ENCODE data around the gene F10. TPM values are rescaled to one million over a fixed set of nuclear protein-coding genes. Genes with fewer than 3 reads are reported as not detected.

F10 gene
- total and polyA plus RNA-seq, 9 of the 15 experiments (the other 6 are each of a cell fraction or from before 2014, with no cell fraction given) = 0.04 to 0.09 (median 0.07) TPM; not detected in 5

DNA sequence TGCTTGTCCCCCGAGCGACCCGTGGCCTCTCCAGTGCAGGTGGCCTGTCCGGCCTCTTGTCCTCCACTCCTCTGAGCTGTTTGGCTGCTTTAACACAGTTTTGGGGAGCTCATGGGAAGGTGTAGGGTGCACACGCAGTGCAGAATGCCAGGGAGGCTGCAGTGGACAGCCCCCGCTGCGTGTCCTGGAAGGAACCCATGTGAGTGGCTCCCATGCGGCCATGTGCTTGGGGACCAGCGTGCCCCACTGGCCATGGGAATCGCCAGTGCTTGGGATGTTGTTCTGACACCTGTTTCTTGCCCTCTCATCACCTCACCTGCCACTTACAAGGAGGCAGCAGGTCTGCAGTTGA lies 39.6 kb upstream of the F10 start:
- CTCF ChIA-PET (ENCODE audit: low intra/inter-chr PET ratio) = no interaction called here
- Histone ChIP-seq H3K27me3 (ENCODE audit: control insufficient read depth in 2 of 2, insufficient read depth in 2 of 2, low read length in 2 of 2) (peaks cover 7 to 71% of the 10 kb centered on the region in 2 experiments), H2AFZ (ENCODE audit: low read depth, low read length) (no peak overlapping the region), H3K79me2 (ENCODE audit: control insufficient read depth, insufficient read depth, low read length) (no peaks in the 10 kb centered on the region), H4K20me1 (replicated peaks; ENCODE audit: control insufficient read depth, insufficient read depth, low read length) (peaks cover 15% of the 10 kb centered on the region), H3K36me3 (ENCODE audit: control insufficient read depth, insufficient read depth, low read length) (no peaks in the 10 kb centered on the region), H3K4me1 (replicated peaks in 1 of 2; ENCODE audit: control insufficient read depth in 2 of 2, insufficient read depth in 2 of 2, low read length in 2 of 2) (peaks cover 0 to 12% of the 10 kb centered on the region in 2 experiments; a peak in 1 of 5 replicates), H3K9ac (ENCODE audit: insufficient read depth in 1 of 2, low read depth in 2 of 2, low read length in 2 of 2) (no peak overlapping the region), H3K4me3 (no peak overlapping the region), H3K27ac (ENCODE audit: extremely low read depth, low read depth, low read length) (no peak overlapping the region), H3K4me2 (ENCODE audit: insufficient read depth, low read length) (no peak overlapping the region), H3K9me3 (replicated peaks; ENCODE audit: control insufficient read depth, insufficient read depth, low read depth, low read length) (no peaks in the 10 kb centered on the region), H3K9me1 (ENCODE audit: control insufficient read depth, insufficient read depth, low read length) (no peaks in the 10 kb centered on the region)
- FAIRE-seq (no peak), DNase-seq (ENCODE audit: extremely low read depth in 1 of 4, low spot score in 3 of 4) (no peak), ATAC-seq (no peak)
- no TSS peak for BruUV-seq (replicated peaks)
- in situ Hi-C loops (cut with MboI) = no loop called here
- intact Hi-C loops (cut with micrococcal nuclease) = no loop called here
- POLR2A ChIA-PET = no interaction called here
- 3% methylated on average over 10 of the region's 10 CpGs for WGBS (ENCODE audit: insufficient coverage, low coverage, missing lambda C conversion rate)
- no peak for TF ChIP-seq L3MBTL2 (IDR thresholded peaks at IDR 0.05)
- TF ChIP-seq ZBTB8A (IDR thresholded peaks at IDR 0.05; ENCODE audit: partially characterized antibody) = no peak
- no peak for TF ChIP-seq PML (IDR thresholded peaks at IDR 0.05; ENCODE audit: low read length)
- TF ChIP-seq, protein P1, sequence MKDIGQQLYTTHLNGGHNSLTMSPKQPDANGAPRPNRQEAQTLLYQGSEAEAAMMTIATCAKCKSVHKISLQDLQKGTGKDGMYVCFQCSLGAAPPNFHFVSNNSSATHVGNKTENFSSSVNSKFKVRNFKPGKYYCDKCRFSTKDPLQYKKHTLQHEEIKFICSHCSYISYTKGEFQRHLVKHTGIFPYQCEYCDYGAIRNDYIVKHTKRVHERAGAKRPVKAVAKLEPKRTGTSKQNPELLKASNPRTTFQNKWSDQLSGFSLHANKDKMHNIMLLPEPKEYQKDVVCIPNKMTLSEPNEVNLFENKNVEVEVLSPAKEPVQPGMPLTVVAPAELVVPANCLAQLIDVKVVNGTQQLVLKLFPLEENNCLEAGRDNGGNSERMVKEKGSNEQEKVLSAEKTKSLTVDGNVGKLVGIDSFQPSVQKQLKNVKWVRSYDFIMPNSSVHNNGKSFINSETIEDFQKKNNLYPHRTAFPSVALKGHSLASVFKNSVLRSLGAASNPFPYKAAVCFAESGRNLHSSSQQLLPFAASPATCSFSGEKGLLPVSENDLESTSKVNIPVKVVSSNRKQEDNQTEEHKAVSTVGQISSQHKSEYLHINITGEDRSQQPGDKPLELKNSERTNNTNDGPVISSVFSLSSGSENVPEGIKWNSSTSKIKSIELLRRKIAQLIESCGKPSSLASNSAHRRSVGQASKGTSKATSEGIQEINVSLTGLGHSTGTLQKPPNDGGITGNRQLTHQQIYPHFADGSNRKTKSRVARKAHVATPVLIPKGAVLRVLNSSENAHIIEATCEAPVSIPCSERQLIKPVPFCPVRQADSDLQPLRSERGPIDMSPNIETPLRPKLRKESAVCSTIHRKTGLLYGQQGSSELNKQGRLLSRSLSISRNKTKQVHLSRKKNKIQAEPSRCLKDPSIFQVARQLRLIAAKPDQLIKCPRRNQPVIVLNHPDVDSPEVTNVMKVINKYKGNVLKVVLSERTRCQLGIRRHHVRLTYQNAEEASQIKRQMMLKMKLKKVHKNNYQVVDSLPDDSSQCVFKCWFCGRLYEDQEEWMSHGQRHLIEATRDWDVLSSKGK (CRISPR knock-in tag; IDR thresholded peaks at IDR 0.05) = no peak
- TF ChIP-seq ZNF408 (CRISPR knock-in tag; IDR thresholded peaks at IDR 0.05; ENCODE audit: low read depth) = no peak
- no peak for TF ChIP-seq LCOR (CRISPR knock-in tag; IDR thresholded peaks at IDR 0.05)
- no peak for TF ChIP-seq ZNF354B (CRISPR knock-in tag; IDR thresholded peaks at IDR 0.05)

Measured in K562 (cell line).